ENCODE measurements around the gene SNTN.

SNTN gene

GRCh38 chr3:63652066-63652725 is at the start of gene SNTN:
SNTN (plus strand) TSS chr3:63652675; CDS start chr3:63652688, 13 bp downstream.
- H3K4me3 ChIP-seq (ENCODE audit: low read length) = no peak within 1 kb of the TSS
- no peak for DNase-seq (ENCODE audit: low read depth)
- TF ChIP-seq CTCF (conservative IDR thresholded peaks at IDR 0.05; ENCODE audit: low read length) = no peak

- no peak for DNase-seq (ENCODE audit: low read depth)
- no peak overlapping the region for H3K4me3 ChIP-seq (ENCODE audit: low read length)
- TF ChIP-seq CTCF (conservative IDR thresholded peaks at IDR 0.05; ENCODE audit: low read length) = no peak
Measured at GRCh38 chr3:63607716-63608115, 44.8 kb upstream of the SNTN start.

- no peak overlapping the region for H3K4me3 ChIP-seq (ENCODE audit: low read length)
- no peak for TF ChIP-seq CTCF (conservative IDR thresholded peaks at IDR 0.05; ENCODE audit: low read length)
- no peak for DNase-seq (ENCODE audit: low read depth)
Measured at GRCh38 chr3:63609408-63609807, 43.1 kb upstream of the SNTN start.

- H3K4me3 ChIP-seq (ENCODE audit: low read length) = no peak overlapping the region
- no peak for TF ChIP-seq CTCF (conservative IDR thresholded peaks at IDR 0.05; ENCODE audit: low read length)
- DNase-seq (ENCODE audit: low read depth) = no peak
Measured at GRCh38 chr3:63609834-63610233, 42.6 kb upstream of the SNTN start.

GRCh38 chr3:63611382-63611781 is 41.1 kb upstream of the SNTN start:
- peak; percentile 6 for DNase-seq (ENCODE audit: low read depth)
- no peak for TF ChIP-seq CTCF (conservative IDR thresholded peaks at IDR 0.05; ENCODE audit: low read length)
- no peak overlapping the region for H3K4me3 ChIP-seq (ENCODE audit: low read length)

- no peak for TF ChIP-seq CTCF (conservative IDR thresholded peaks at IDR 0.05; ENCODE audit: low read length)
- DNase-seq (ENCODE audit: low read depth) = peak; percentile 88
- H3K4me3 ChIP-seq (ENCODE audit: low read length) = no peak overlapping the region
Measured at GRCh38 chr3:63613561-63613960, 38.9 kb upstream of the SNTN start.

GRCh38 chr3:63617391-63617790 is 35.1 kb upstream of the SNTN start:
- H3K4me3 ChIP-seq (ENCODE audit: low read length) = no peak overlapping the region
- no peak for TF ChIP-seq CTCF (conservative IDR thresholded peaks at IDR 0.05; ENCODE audit: low read length)
- DNase-seq (ENCODE audit: low read depth) = no peak

All from AG10803 (cell line).